SK-MEL-5 (cell line): ENCODE results near the gene PLEKHH3. TPM values are rescaled to one million over a fixed set of nuclear protein-coding genes. Genes with fewer than 3 reads are reported as not detected.
A peak's percentile ranks its signal among the peaks of the same experiment; 100 is the strongest.
"Not testable (repeated sequence)": the region's sequence is repeated elsewhere in the genome, so short reads cannot be mapped to it uniquely, and the experiment has no call there.

Experiments used
- DNase-seq: peaks from one replicate; pipeline ENCODE4 v3.0.0-alpha.2; 2016; ENCODE audit warnings: low read depth, low spot score
- in situ Hi-C: cut with HindIII; loops from 2 replicates; pipeline ENCODE4 v1.10.0; 2016; ENCODE audit warnings: low sequenced_read_pairs, high pct_unique_total_duplicates, low pct_unique_long_range_greater_than_20kb
- total RNA-seq: library from RNA; depleted of rRNA; stranded (reverse); fragments of >200 nt; shearing (Covaris generic); gene quantifications from 2 replicates; pipeline ENCODE4 v1.2.3, GENCODE V29; 2014

Gene PLEKHH3
- total RNA-seq, 1 experiment from 2014 or later: 11.1 TPM

- peak; percentile 92 for DNase-seq
- in situ Hi-C loops: no loop called here
These were observed 17.5 kb downstream of the PLEKHH3 start, which contains the start of gene TUBG2 for GRCh38 chr17:42659079-42659931. Gene TUBG2 (plus strand): TSS chr17:42659284. CDS start chr17:42659504, 220 bp downstream.

- no peak for DNase-seq
- in situ Hi-C loops: no loop called here
These were observed 18.8 kb downstream of the PLEKHH3 start for GRCh38 chr17:42657824-42658588.

- in situ Hi-C loops: no loop called here
- DNase-seq: no peak
These were observed 21.3 kb downstream of the PLEKHH3 start for GRCh38 chr17:42655528-42655927.

GRCh38 chr17:42653179-42654124, 23.3 kb downstream of the PLEKHH3 start:
- DNase-seq: peak; percentile 43
- in situ Hi-C loops: no loop called here

- DNase-seq: no peak
- in situ Hi-C loops: no loop called here
These were observed 25.4 kb downstream of the PLEKHH3 start for GRCh38 chr17:42651392-42651791.

GRCh38 chr17:42647778-42648177, 29.0 kb downstream of the PLEKHH3 start:
- in situ Hi-C loops: no loop called here
- DNase-seq: no peak

GRCh38 chr17:42642336-42642735, 34.5 kb downstream of the PLEKHH3 start:
- in situ Hi-C loops: no loop called here
- DNase-seq: no peak

GRCh38 chr17:42640121-42640520, 36.7 kb downstream of the PLEKHH3 start:
- in situ Hi-C loops: no loop called here
- no peak for DNase-seq

- in situ Hi-C loops: no loop called here
- DNase-seq: no peak
These were observed 37.2 kb downstream of the PLEKHH3 start for GRCh38 chr17:42639525-42640113.

- in situ Hi-C loops: no loop called here
- DNase-seq: no peak
These were observed 43.8 kb downstream of the PLEKHH3 start for GRCh38 chr17:42632949-42633444.

GRCh38 chr17:42629411-42630009, 47.3 kb downstream of the PLEKHH3 start:
- in situ Hi-C loops: no loop called here
- DNase-seq: no peak

GRCh38 chr17:42627032-42627764, 49.6 kb downstream of the PLEKHH3 start:
- DNase-seq, in situ Hi-C loops: not testable (repeated sequence)

GRCh38 chr17:42623732-42624596, 52.8 kb downstream of the PLEKHH3 start:
- in situ Hi-C loops: no loop called here

GRCh38 chr17:42623271-42623670, 53.5 kb downstream of the PLEKHH3 start:
- in situ Hi-C loops: no loop called here
- DNase-seq: no peak

More at GRCh38 chr17:42623732-42624596, 52.8 kb downstream of the PLEKHH3 start:
- peak; percentile 42 for DNase-seq

- in situ Hi-C loops, DNase-seq: not testable (repeated sequence)
These were observed 54.8 kb downstream of the PLEKHH3 start for GRCh38 chr17:42621987-42622386.
